Lung (tissue), 12 donors: ENCODE measurements around the gene NCS1. TPM values are rescaled to one million over a fixed set of nuclear protein-coding genes. Genes with fewer than 3 reads are reported as not detected.

Source experiments
- ATAC-seq: fragments of 200-7000 bp; cut with Tn5 transposase; one replicate; pipeline ENCODE4 v1.9.1; 2020; ENCODE audit warnings: moderate number of reproducible peaks; ENCODE audit not compliant: insufficient read depth, low FRiP score
- DNase-seq, 3 donors: peaks; one replicate each; pipeline ENCODE4 v3.0.0-alpha.2; 2013 to 2017
- H3K27ac ChIP-seq, 2 donors: one replicate each; pipeline ENCODE4 v1.5.1; 2013; ENCODE audit warnings: mild to moderate bottlenecking in 2 of 2, moderate library complexity in 2 of 2, control low read depth in 1 of 2, inconsistent platforms in 1 of 2, low read depth in 1 of 2, low read length in 1 of 2
- H3K27me3 ChIP-seq, 3 donors: one replicate each; pipeline ENCODE4 v1.5.1; 2013; ENCODE audit warnings: low read length in 2 of 3; ENCODE audit not compliant: control insufficient read depth in 3 of 3, insufficient read depth in 3 of 3
- H3K36me3 ChIP-seq, 4 donors: one replicate each; pipeline ENCODE4 v1.5.1; 2013; ENCODE audit warnings: low read length in 4 of 4, mild to moderate bottlenecking in 1 of 4, moderate library complexity in 1 of 4; ENCODE audit not compliant: control insufficient read depth in 4 of 4, insufficient read depth in 4 of 4
- H3K4me1 ChIP-seq, 5 donors: one replicate each; pipeline ENCODE4 v1.5.1; 2013; ENCODE audit warnings: low read length in 5 of 5, mild to moderate bottlenecking in 2 of 5, moderate library complexity in 1 of 5; ENCODE audit not compliant: control insufficient read depth in 5 of 5, insufficient read depth in 5 of 5
- H3K4me3 ChIP-seq: one replicate; pipeline ENCODE4 v1.5.1; 2013; ENCODE audit warnings: mild to moderate bottlenecking, control low read depth, moderate library complexity
- H3K9ac ChIP-seq, 2 donors: one replicate each; pipeline ENCODE4 v1.5.1; 2013; ENCODE audit warnings: low read length in 2 of 2, control low read depth in 1 of 2; ENCODE audit not compliant: insufficient read depth in 1 of 2
- H3K9me3 ChIP-seq, 4 donors: one replicate each; pipeline ENCODE4 v1.5.1; 2013; ENCODE audit warnings: low read length in 3 of 4, mild to moderate bottlenecking in 1 of 4, moderate library complexity in 1 of 4; ENCODE audit not compliant: control insufficient read depth in 4 of 4, insufficient read depth in 3 of 4
- WGBS, 2 donors: extraction: QIAGEN DNeasy Blood & Tissue Kit; methylation state at CpG; one replicate each; pipeline ENCODE4 v1.1.7; 2013; 5-methylcytosine and 5-hydroxymethylcytosine counted together
- polyA plus RNA-seq, 2 donors: library from polyadenylated mRNA; stranded (reverse); fragments of 200-250 nt; gene quantifications; one replicate each; pipeline ENCODE4 v1.2.1, GENCODE V29; 2013
- total RNA-seq, 2 donors: library from RNA; depleted of rRNA in 1 of 2; stranded (reverse); fragments of >200 nt in 1 of 2; gene quantifications; one replicate each; pipeline ENCODE4 v1.2.1, GENCODE V29; 2014 to 2021
- TF ChIP-seq, protein P1 (sequence below): IDR thresholded peaks from 2 replicates; pipeline ENCODE4 v1.5.1; 2012; ENCODE audit warnings: mild to moderate bottlenecking; ENCODE audit errors: control extremely low read depth, extremely low read depth
- donor health status: control.
- donor health status: control.
- donor health status: Bipolar disorder and iron deficiency.
- donor health status: healthy.
- donor health status: DM: yes; HTN: yes; CAD: no.

The NCS1 gene
- total and polyA plus RNA-seq, 4 donors = 5.8 to 27.5 (median 6.5) TPM

- H3K9ac ChIP-seq = no peak overlapping the region
- H3K27ac ChIP-seq = no peak overlapping the region
- H3K4me3 ChIP-seq = no peak overlapping the region
- TF ChIP-seq, protein P1, sequence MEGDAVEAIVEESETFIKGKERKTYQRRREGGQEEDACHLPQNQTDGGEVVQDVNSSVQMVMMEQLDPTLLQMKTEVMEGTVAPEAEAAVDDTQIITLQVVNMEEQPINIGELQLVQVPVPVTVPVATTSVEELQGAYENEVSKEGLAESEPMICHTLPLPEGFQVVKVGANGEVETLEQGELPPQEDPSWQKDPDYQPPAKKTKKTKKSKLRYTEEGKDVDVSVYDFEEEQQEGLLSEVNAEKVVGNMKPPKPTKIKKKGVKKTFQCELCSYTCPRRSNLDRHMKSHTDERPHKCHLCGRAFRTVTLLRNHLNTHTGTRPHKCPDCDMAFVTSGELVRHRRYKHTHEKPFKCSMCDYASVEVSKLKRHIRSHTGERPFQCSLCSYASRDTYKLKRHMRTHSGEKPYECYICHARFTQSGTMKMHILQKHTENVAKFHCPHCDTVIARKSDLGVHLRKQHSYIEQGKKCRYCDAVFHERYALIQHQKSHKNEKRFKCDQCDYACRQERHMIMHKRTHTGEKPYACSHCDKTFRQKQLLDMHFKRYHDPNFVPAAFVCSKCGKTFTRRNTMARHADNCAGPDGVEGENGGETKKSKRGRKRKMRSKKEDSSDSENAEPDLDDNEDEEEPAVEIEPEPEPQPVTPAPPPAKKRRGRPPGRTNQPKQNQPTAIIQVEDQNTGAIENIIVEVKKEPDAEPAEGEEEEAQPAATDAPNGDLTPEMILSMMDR = no peak
- no peaks in the 10 kb centered on the region for H3K27me3 ChIP-seq
- DNase-seq (no peak), ATAC-seq (peak; percentile 57)
- no peaks in the 10 kb centered on the region for H3K36me3 ChIP-seq
- H3K9me3 ChIP-seq = no peaks in the 10 kb centered on the region
- H3K4me1 ChIP-seq = peaks cover 0 to 37% (median 4%) of the 10 kb centered on the region in 5 donors
- 70 to 80% methylated on average over 25 of the region's 25 CpGs for WGBS, 2 donors
Measured at GRCh38 chr9:130186839-130187522, 14.8 kb downstream of the NCS1 start.

DNA sequence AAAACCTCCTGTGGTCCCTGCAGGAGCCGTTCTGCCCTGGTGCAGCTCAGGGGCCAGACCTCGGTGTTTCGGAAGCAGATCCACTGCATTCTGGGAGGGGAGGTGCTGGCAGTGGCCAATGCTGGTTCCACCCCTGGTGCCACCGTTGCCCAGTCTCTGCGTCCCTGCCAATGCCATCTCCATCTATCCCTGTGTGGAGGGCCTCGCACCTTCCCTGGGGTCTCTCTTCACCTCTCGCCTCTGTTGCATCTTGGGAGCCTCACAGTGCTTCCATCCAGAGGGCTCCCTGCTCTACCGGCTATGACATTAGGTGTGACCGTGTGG lies 15.3 kb downstream of the NCS1 start:
- H3K4me3 ChIP-seq = no peak overlapping the region
- peaks cover 0 to 39% (median 4%) of the 10 kb centered on the region in 5 donors for H3K4me1 ChIP-seq
- DNase-seq = no peak
- H3K27ac ChIP-seq = no peak overlapping the region
- H3K27me3 ChIP-seq = no peaks in the 10 kb centered on the region
- TF ChIP-seq, protein P1 = no peak
- no peaks in the 10 kb centered on the region for H3K36me3 ChIP-seq
- peaks cover 0 to 2% (median 0%) of the 10 kb centered on the region in 4 donors for H3K9me3 ChIP-seq
- 85 to 86% methylated on average over 9 of the region's 9 CpGs for WGBS, 2 donors
- no peak overlapping the region for H3K9ac ChIP-seq
- ATAC-seq = no peak

- no peak overlapping the region for H3K9ac ChIP-seq
- ATAC-seq (no peak), DNase-seq (no peak)
- H3K27ac ChIP-seq = no peak overlapping the region
- H3K9me3 ChIP-seq = peaks cover 0 to 2% (median 0%) of the 10 kb centered on the region in 4 donors
- H3K4me3 ChIP-seq = no peak overlapping the region
- H3K27me3 ChIP-seq = no peaks in the 10 kb centered on the region
- 93% methylated on average over 7 of the region's 7 CpGs for WGBS, 2 donors
- H3K4me1 ChIP-seq = peaks cover 0 to 42% (median 4%) of the 10 kb centered on the region in 5 donors
- TF ChIP-seq, protein P1 = no peak
- H3K36me3 ChIP-seq = no peaks in the 10 kb centered on the region
Measured at GRCh38 chr9:130188860-130189481, 16.8 kb downstream of the NCS1 start.
